Stimulated activated naive CD8-positive, alpha-beta T cell treated with anti-CD3 and anti-CD28 coated beads, Interleukin-15, Interleukin-2, amounts not matched to agents 100 ng/mL and 50 ng/mL, for 24 hours (primary cell): ENCODE data around the gene ATXN1.

Source experiments
- H3K27ac Mint-ChIP-seq: one replicate; pipeline ENCODE4 v1.8.0; 2021; ENCODE audit warnings: mild to moderate bottlenecking, mixed read lengths
- H3K27me3 Mint-ChIP-seq: one replicate; pipeline ENCODE4 v1.8.0; 2021; ENCODE audit warnings: mixed read lengths
- H3K36me3 Mint-ChIP-seq: one replicate; pipeline ENCODE4 v1.8.0; 2021; ENCODE audit warnings: low read depth, mixed read lengths
- H3K4me1 Mint-ChIP-seq: one replicate; pipeline ENCODE4 v1.8.0; 2021; ENCODE audit warnings: low read depth, mixed read lengths
- H3K4me3 Mint-ChIP-seq: one replicate; pipeline ENCODE4 v1.8.0; 2021; ENCODE audit warnings: mild to moderate bottlenecking, mixed read lengths
- H3K9me3 Mint-ChIP-seq: one replicate; pipeline ENCODE4 v1.8.0; 2021; ENCODE audit warnings: mixed read lengths

The ATXN1 gene

GRCh38 chr6:16343593-16343992 lies 417.7 kb downstream of the ATXN1 start:
- Mint-ChIP-seq H3K9me3 (no peaks in the 10 kb centered on the region), H3K27ac (peak overlapping the region; percentile 73), H3K27me3 (no peaks in the 10 kb centered on the region), H3K4me1 (peaks cover 11% of the 10 kb centered on the region), H3K36me3 (peaks cover 9% of the 10 kb centered on the region), H3K4me3 (no peak overlapping the region)

- Mint-ChIP-seq H3K4me1 (peaks cover 11% of the 10 kb centered on the region), H3K36me3 (peaks cover 6% of the 10 kb centered on the region), H3K9me3 (no peaks in the 10 kb centered on the region), H3K27ac (no peak overlapping the region), H3K27me3 (no peaks in the 10 kb centered on the region), H3K4me3 (no peak overlapping the region)
Observed at GRCh38 chr6:16339265-16339587, 422.0 kb downstream of the ATXN1 start.

GRCh38 chr6:16338577-16339264 lies 422.5 kb downstream of the ATXN1 start:
- Mint-ChIP-seq H3K4me3 (no peak overlapping the region), H3K36me3 (peaks cover 6% of the 10 kb centered on the region), H3K27me3 (no peaks in the 10 kb centered on the region), H3K27ac (no peak overlapping the region), H3K9me3 (no peaks in the 10 kb centered on the region), H3K4me1 (peaks cover 7% of the 10 kb centered on the region)

GRCh38 chr6:16337295-16337975 lies 423.8 kb downstream of the ATXN1 start:
- Mint-ChIP-seq H3K27ac (no peak overlapping the region), H3K27me3 (no peaks in the 10 kb centered on the region), H3K4me3 (no peak overlapping the region), H3K9me3 (no peaks in the 10 kb centered on the region), H3K4me1 (peaks cover 3% of the 10 kb centered on the region), H3K36me3 (peaks cover 2% of the 10 kb centered on the region)

- no peak overlapping the region for H3K4me3 Mint-ChIP-seq
- H3K9me3 Mint-ChIP-seq, result no peaks in the 10 kb centered on the region
- H3K4me1 Mint-ChIP-seq, result no peaks in the 10 kb centered on the region
- H3K27ac Mint-ChIP-seq, result no peak overlapping the region
- H3K27me3 Mint-ChIP-seq, result no peaks in the 10 kb centered on the region
- H3K36me3 Mint-ChIP-seq, result no peaks in the 10 kb centered on the region
Observed at GRCh38 chr6:16336911-16337294, 424.4 kb downstream of the ATXN1 start.

- no peaks in the 10 kb centered on the region for H3K27me3 Mint-ChIP-seq
- no peaks in the 10 kb centered on the region for H3K9me3 Mint-ChIP-seq
- H3K36me3 Mint-ChIP-seq, result no peaks in the 10 kb centered on the region
- H3K4me3 Mint-ChIP-seq, result no peak overlapping the region
- no peaks in the 10 kb centered on the region for H3K4me1 Mint-ChIP-seq
- H3K27ac Mint-ChIP-seq, result no peak overlapping the region
Observed at GRCh38 chr6:16336056-16336818, 425.0 kb downstream of the ATXN1 start.

- Mint-ChIP-seq H3K4me1 (no peaks in the 10 kb centered on the region), H3K27ac (no peak overlapping the region)
Observed at GRCh38 chr6:16335176-16335575, 426.1 kb downstream of the ATXN1 start.

GRCh38 chr6:16334671-16335070 lies 426.6 kb downstream of the ATXN1 start:
- Mint-ChIP-seq H3K36me3 (no peaks in the 10 kb centered on the region), H3K27ac (peak overlapping the region; percentile 55), H3K4me1 (no peaks in the 10 kb centered on the region), H3K27me3 (no peaks in the 10 kb centered on the region), H3K4me3 (no peak overlapping the region), H3K9me3 (no peaks in the 10 kb centered on the region)

More at GRCh38 chr6:16335176-16335575, 426.1 kb downstream of the ATXN1 start:
- H3K9me3 Mint-ChIP-seq, result no peaks in the 10 kb centered on the region
- H3K36me3 Mint-ChIP-seq, result no peaks in the 10 kb centered on the region
- no peaks in the 10 kb centered on the region for H3K27me3 Mint-ChIP-seq
- H3K4me3 Mint-ChIP-seq, result no peak overlapping the region

GRCh38 chr6:16333580-16333979 lies 427.7 kb downstream of the ATXN1 start:
- Mint-ChIP-seq H3K4me1 (no peaks in the 10 kb centered on the region), H3K9me3 (no peaks in the 10 kb centered on the region), H3K27ac (no peak overlapping the region), H3K4me3 (no peak overlapping the region), H3K36me3 (no peaks in the 10 kb centered on the region), H3K27me3 (no peaks in the 10 kb centered on the region)

- no peak overlapping the region for H3K4me3 Mint-ChIP-seq
- H3K27ac Mint-ChIP-seq, result no peak overlapping the region
Observed at GRCh38 chr6:16332175-16332542, 429.1 kb downstream of the ATXN1 start.

GRCh38 chr6:16331384-16332174 lies 429.7 kb downstream of the ATXN1 start:
- no peaks in the 10 kb centered on the region for H3K4me1 Mint-ChIP-seq
- peaks cover 7% of the 10 kb centered on the region for H3K36me3 Mint-ChIP-seq
- no peak overlapping the region for H3K27ac Mint-ChIP-seq
- H3K27me3 Mint-ChIP-seq, result no peaks in the 10 kb centered on the region
- no peak overlapping the region for H3K4me3 Mint-ChIP-seq
- no peaks in the 10 kb centered on the region for H3K9me3 Mint-ChIP-seq

More at GRCh38 chr6:16332175-16332542, 429.1 kb downstream of the ATXN1 start:
- peaks cover 4% of the 10 kb centered on the region for H3K36me3 Mint-ChIP-seq
- no peaks in the 10 kb centered on the region for H3K9me3 Mint-ChIP-seq
- no peaks in the 10 kb centered on the region for H3K4me1 Mint-ChIP-seq
- no peaks in the 10 kb centered on the region for H3K27me3 Mint-ChIP-seq

- Mint-ChIP-seq H3K27ac (no peak overlapping the region), H3K4me3 (no peak overlapping the region), H3K4me1 (peaks cover 17% of the 10 kb centered on the region), H3K27me3 (no peaks in the 10 kb centered on the region), H3K36me3 (peaks cover 21% of the 10 kb centered on the region), H3K9me3 (no peaks in the 10 kb centered on the region)
Observed at GRCh38 chr6:16329233-16329632, 432.0 kb downstream of the ATXN1 start.

GRCh38 chr6:16327777-16328325 lies 433.4 kb downstream of the ATXN1 start:
- Mint-ChIP-seq H3K27me3 (no peaks in the 10 kb centered on the region), H3K4me3 (no peak overlapping the region), H3K9me3 (no peaks in the 10 kb centered on the region), H3K27ac (no peak overlapping the region), H3K4me1 (peaks cover 29% of the 10 kb centered on the region), H3K36me3 (peaks cover 21% of the 10 kb centered on the region)

- no peak overlapping the region for H3K27ac Mint-ChIP-seq
- no peaks in the 10 kb centered on the region for H3K27me3 Mint-ChIP-seq
- peaks cover 21% of the 10 kb centered on the region for H3K36me3 Mint-ChIP-seq
- H3K9me3 Mint-ChIP-seq, result no peaks in the 10 kb centered on the region
- H3K4me3 Mint-ChIP-seq, result no peak overlapping the region
- H3K4me1 Mint-ChIP-seq, result peaks cover 36% of the 10 kb centered on the region
Observed at GRCh38 chr6:16326971-16327776, 434.1 kb downstream of the ATXN1 start.
